HepG2 (cell line): ENCODE measurements around the gene KDM8. TPM values are rescaled to one million over a fixed set of nuclear protein-coding genes. Genes with fewer than 3 reads are reported as not detected.

Source experiments
- FOXK2 ChIP-seq: fragments of 450-650 bp; IDR thresholded peaks from 2 replicates; pipeline ENCODE4 v1.6.1; 2016
- HDAC6 ChIP-seq: fragments of 200-600 bp; sonication (generic); IDR thresholded peaks from 2 replicates; pipeline ENCODE4 v1.7.0; 2017; ENCODE audit warnings: mild to moderate bottlenecking, antibody characterized with exemption, low read length, low read depth
- HNRNPL ChIP-seq: fragments of 200-400 bp; formaldehyde crosslinking; IDR thresholded peaks from 2 replicates; pipeline ENCODE4 v1.6.1; 2017; ENCODE audit warnings: mild to moderate bottlenecking, low read depth, low read length
- MTA1 ChIP-seq: sonication (generic); formaldehyde crosslinking; IDR thresholded peaks from 2 replicates; pipeline ENCODE4 v1.4.0; 2020; ENCODE audit warnings: missing genetic modification reagents, mild to moderate bottlenecking, borderline replicate concordance
- NCOA5 ChIP-seq: sonication (generic); formaldehyde crosslinking; IDR thresholded peaks from 2 replicates; pipeline ENCODE4 v1.4.0; 2020; ENCODE audit warnings: missing genetic modification reagents
- NFIB ChIP-seq: sonication (generic); formaldehyde crosslinking; IDR thresholded peaks from 2 replicates; pipeline ENCODE4 v1.9.0; 2021; ENCODE audit warnings: missing genetic modification reagents, mild to moderate bottlenecking, borderline replicate concordance
- TEAD2 ChIP-seq: sonication (generic); formaldehyde crosslinking; IDR thresholded peaks from 2 replicates; pipeline ENCODE4 v1.9.0; 2021; ENCODE audit warnings: missing genetic modification reagents
- ZFP36L2 ChIP-seq: sonication (generic); formaldehyde crosslinking; IDR thresholded peaks from 2 replicates; pipeline ENCODE4 v1.4.0; 2020; ENCODE audit warnings: missing genetic modification reagents
- ZNF234 ChIP-seq: sonication (generic); formaldehyde crosslinking; conservative IDR thresholded peaks from 2 replicates; pipeline ENCODE4 v1.5.1; 2020; ENCODE audit warnings: mild to moderate bottlenecking, missing genetic modification reagents
- ZNF296 ChIP-seq: sonication (generic); formaldehyde crosslinking; conservative IDR thresholded peaks from 2 replicates; pipeline ENCODE4 v1.5.0; 2020; ENCODE audit warnings: mild to moderate bottlenecking, missing genetic modification reagents
- ZNF567 ChIP-seq: sonication (generic); formaldehyde crosslinking; IDR thresholded peaks from 2 replicates; pipeline ENCODE4 v1.8.1; 2023; ENCODE audit warnings: mild to moderate bottlenecking, missing genetic modification reagents, borderline replicate concordance
- ZNF607 ChIP-seq: sonication (generic); formaldehyde crosslinking; IDR thresholded peaks from 2 replicates; pipeline ENCODE4 v1.5.1; 2020; ENCODE audit warnings: missing genetic modification reagents, mild to moderate bottlenecking, borderline replicate concordance
- polyA plus RNA-seq, 8 experiments: library from polyadenylated mRNA; depleted of rRNA in 3 of 8; stranded (reverse) in 7 of 8; unstranded in 1 of 8; fragments of >200 nt; fragmentation: Illumina TruSeq in 4 of 8; extraction: Trizol in 4 of 8; gene quantifications; 2 replicates each; pipeline versions ENCODE4 v1.2.1 to v1.2.3, GENCODE V29; 2011 to 2016; ENCODE audit warnings: low read depth in 4 of 8, missing spikeins in 1 of 8, mixed read lengths in 1 of 8; ENCODE audit not compliant: insufficient read depth in 1 of 8
- total RNA-seq, 5 experiments: library from RNA; depleted of rRNA; stranded (reverse); fragments of >200 nt; fragmentation: Illumina TruSeq; extraction: Trizol; gene quantifications; 2 replicates each; pipeline ENCODE4 v1.2.3, GENCODE V29; 2016; ENCODE audit warnings: low read depth in 1 of 5
- TF ChIP-seq, protein P1 (sequence below), 2 experiments: IDR thresholded peaks; 2 replicates each; pipeline ENCODE4 v1.6.1; 2011 to 2012; ENCODE audit warnings: low read length in 2 of 2, borderline replicate concordance in 1 of 2, low read depth in 1 of 2, mild to moderate bottlenecking in 1 of 2, moderate library complexity in 1 of 2
- TF ChIP-seq, protein P2 (sequence below), 2 experiments: sonication (generic) in 1 of 2; formaldehyde crosslinking in 1 of 2; IDR thresholded peaks; 2 replicates each; pipeline versions ENCODE4 v1.6.1 to v1.9.0; 2014 to 2022; ENCODE audit warnings: antibody characterized with exemption in 1 of 2, borderline replicate concordance in 1 of 2, inconsistent platforms in 1 of 2, low read depth in 1 of 2, missing genetic modification reagents in 1 of 2
- TF ChIP-seq, protein P3 (sequence below): sonication (generic); formaldehyde crosslinking; IDR thresholded peaks from 2 replicates; pipeline ENCODE4 v1.5.1; 2020; ENCODE audit warnings: missing genetic modification reagents, mild to moderate bottlenecking, borderline replicate concordance

KDM8 gene
- total and polyA plus RNA-seq, 2 of the 13 experiments (the other 11 are each of a cell fraction or from before 2014, with no cell fraction given), result 3.3 to 8.6 TPM

DNA sequence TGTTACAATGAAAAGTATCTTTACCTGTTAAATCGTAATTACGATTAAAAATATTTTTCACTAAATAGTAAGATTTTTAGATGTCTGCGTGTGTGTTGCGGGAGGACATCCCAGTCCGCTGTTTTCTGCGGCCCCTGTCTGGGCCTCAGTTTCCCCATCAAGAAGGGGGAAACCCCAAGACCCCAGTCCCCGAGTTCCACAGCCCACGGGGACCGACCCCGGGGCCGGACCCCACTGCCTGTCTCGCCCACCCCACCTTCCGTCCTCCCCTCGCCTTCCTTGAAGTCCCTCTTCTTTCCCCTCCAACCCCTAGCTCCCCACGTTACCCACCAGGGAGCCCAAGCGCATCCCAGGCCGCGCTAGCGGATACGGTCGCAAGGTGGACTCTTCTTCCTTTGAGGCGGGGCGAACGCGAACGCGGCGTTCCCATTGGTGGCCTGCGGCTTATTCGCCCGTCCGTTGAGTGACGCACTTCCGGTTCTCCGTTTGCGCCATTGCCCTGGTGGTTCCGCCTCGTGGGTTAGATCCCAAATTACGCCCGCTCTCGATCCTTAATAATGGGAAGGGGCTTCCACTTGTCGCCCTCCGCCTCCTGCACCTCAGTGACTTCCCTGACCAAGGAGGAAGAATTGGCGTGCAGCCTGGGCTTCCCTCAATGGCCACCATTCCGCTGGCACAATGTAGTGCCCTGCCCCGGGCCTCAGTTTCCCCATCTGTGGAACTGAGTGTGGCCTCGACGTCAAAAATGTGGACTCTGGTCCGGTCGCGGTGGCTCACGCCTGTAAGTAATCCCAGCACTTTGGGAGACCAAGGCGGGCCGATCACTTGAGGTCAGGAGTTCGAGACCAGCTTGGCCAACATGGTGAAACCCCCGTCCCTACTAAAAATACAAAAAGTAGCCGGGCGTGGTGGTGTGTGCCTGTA, 65.3 kb downstream of the KDM8 start, which contains the start of gene NSMCE1 (continued):
- TF ChIP-seq, protein P1, sequence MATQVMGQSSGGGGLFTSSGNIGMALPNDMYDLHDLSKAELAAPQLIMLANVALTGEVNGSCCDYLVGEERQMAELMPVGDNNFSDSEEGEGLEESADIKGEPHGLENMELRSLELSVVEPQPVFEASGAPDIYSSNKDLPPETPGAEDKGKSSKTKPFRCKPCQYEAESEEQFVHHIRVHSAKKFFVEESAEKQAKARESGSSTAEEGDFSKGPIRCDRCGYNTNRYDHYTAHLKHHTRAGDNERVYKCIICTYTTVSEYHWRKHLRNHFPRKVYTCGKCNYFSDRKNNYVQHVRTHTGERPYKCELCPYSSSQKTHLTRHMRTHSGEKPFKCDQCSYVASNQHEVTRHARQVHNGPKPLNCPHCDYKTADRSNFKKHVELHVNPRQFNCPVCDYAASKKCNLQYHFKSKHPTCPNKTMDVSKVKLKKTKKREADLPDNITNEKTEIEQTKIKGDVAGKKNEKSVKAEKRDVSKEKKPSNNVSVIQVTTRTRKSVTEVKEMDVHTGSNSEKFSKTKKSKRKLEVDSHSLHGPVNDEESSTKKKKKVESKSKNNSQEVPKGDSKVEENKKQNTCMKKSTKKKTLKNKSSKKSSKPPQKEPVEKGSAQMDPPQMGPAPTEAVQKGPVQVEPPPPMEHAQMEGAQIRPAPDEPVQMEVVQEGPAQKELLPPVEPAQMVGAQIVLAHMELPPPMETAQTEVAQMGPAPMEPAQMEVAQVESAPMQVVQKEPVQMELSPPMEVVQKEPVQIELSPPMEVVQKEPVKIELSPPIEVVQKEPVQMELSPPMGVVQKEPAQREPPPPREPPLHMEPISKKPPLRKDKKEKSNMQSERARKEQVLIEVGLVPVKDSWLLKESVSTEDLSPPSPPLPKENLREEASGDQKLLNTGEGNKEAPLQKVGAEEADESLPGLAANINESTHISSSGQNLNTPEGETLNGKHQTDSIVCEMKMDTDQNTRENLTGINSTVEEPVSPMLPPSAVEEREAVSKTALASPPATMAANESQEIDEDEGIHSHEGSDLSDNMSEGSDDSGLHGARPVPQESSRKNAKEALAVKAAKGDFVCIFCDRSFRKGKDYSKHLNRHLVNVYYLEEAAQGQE (IDR thresholded peaks at IDR 0.05; ENCODE audit: borderline replicate concordance in 1 of 2, low read depth in 1 of 2, low read length in 2 of 2), result no peak
- TF ChIP-seq ZNF234 (no peak), HNRNPL (peak; percentile 84; the same call in 1 of the 2 replicates), NFIB (no peak), TEAD2 (CRISPR knock-in tag) (peak; percentile 83; the same call in 1 of the 2 replicates), ZFP36L2 (CRISPR knock-in tag) (no peak), NCOA5 (CRISPR knock-in tag) (no peak), FOXK2 (no peak), ZNF296 (CRISPR knock-in tag) (no peak), HDAC6 (no peak), MTA1 (CRISPR knock-in tag) (peak; percentile 84), ZNF567 (CRISPR knock-in tag) (peak; percentile 33; the same call in 1 of the 2 replicates), ZNF607 (CRISPR knock-in tag) (peak; percentile 86)
- TF ChIP-seq, protein P2, sequence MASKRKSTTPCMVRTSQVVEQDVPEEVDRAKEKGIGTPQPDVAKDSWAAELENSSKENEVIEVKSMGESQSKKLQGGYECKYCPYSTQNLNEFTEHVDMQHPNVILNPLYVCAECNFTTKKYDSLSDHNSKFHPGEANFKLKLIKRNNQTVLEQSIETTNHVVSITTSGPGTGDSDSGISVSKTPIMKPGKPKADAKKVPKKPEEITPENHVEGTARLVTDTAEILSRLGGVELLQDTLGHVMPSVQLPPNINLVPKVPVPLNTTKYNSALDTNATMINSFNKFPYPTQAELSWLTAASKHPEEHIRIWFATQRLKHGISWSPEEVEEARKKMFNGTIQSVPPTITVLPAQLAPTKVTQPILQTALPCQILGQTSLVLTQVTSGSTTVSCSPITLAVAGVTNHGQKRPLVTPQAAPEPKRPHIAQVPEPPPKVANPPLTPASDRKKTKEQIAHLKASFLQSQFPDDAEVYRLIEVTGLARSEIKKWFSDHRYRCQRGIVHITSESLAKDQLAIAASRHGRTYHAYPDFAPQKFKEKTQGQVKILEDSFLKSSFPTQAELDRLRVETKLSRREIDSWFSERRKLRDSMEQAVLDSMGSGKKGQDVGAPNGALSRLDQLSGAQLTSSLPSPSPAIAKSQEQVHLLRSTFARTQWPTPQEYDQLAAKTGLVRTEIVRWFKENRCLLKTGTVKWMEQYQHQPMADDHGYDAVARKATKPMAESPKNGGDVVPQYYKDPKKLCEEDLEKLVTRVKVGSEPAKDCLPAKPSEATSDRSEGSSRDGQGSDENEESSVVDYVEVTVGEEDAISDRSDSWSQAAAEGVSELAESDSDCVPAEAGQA (IDR thresholded peaks at IDR 0.05; ENCODE audit: low read depth), result peak; percentile 87
- TF ChIP-seq, protein P2 (CRISPR knock-in tag; IDR thresholded peaks at IDR 0.05; ENCODE audit: borderline replicate concordance), result no peak
- TF ChIP-seq, protein P3, sequence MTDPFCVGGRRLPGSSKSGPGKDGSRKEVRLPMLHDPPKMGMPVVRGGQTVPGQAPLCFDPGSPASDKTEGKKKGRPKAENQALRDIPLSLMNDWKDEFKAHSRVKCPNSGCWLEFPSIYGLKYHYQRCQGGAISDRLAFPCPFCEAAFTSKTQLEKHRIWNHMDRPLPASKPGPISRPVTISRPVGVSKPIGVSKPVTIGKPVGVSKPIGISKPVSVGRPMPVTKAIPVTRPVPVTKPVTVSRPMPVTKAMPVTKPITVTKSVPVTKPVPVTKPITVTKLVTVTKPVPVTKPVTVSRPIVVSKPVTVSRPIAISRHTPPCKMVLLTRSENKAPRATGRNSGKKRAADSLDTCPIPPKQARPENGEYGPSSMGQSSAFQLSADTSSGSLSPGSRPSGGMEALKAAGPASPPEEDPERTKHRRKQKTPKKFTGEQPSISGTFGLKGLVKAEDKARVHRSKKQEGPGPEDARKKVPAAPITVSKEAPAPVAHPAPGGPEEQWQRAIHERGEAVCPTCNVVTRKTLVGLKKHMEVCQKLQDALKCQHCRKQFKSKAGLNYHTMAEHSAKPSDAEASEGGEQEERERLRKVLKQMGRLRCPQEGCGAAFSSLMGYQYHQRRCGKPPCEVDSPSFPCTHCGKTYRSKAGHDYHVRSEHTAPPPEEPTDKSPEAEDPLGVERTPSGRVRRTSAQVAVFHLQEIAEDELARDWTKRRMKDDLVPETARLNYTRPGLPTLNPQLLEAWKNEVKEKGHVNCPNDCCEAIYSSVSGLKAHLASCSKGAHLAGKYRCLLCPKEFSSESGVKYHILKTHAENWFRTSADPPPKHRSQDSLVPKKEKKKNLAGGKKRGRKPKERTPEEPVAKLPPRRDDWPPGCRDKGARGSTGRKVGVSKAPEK (CRISPR knock-in tag), result no peak; the same call in 1 of the 2 replicates
